HG03442 (cell line): ENCODE results near the gene ZC3H12D.

Experiments
- ATAC-seq: cut with Tn5 transposase; IDR thresholded peaks from one replicate; pipeline ENCODE4 v1.9.1; 2021; ENCODE audit warnings: mild to moderate bottlenecking, moderate library complexity; ENCODE audit not compliant: unreplicated experiment

The ZC3H12D gene

DNA sequence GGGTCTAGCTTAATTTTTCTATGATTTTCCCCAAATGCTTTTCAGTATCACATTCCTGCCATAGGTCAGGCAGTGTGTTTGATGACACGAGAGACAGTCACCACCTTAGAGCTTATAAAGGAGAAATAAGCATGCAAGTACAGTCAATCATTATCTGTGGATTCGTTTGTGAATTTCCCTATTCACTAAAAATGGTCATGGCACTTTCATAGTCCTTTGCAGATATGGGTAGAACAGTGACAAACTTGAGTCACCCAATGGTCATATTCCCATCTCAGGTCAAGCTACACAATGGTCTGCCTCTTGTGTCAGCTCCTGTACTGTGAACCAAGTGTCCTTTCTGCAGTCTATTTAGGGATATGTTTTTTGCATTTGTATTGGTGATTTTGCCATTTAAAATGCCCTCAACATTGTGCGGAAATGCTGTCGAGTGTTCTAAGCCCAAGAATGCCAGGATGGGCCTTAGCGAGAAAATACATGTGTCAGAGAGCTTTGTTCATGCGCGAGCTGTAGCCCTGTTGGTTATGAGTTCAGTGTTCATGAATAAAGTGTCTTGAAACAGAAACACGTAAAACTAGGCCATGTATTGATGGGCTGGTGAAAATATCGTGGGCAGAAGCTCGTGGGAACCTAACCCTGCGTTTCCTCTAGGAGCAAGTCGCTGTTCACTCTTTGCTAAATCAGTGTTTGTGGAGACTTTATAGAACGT lies 65.0 kb downstream of the ZC3H12D start:
- ATAC-seq: no peak

DNA sequence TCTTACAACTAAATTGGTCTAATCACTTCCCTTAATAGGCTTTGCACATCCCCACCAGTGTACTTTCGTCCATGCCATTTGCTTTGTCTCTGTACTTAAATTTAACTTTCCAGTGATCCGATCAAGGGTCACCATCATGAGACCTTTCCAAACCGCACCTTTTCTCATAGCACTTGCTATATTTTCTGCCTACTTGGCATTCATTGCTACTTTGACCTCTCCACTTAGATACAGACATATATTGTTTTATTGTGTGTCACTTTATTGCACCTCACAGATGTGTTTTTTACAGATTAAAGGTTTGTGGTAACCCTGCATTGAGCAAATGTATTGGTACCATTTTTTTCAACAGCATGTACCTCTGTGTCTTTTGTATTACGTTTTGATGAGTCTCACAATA lies 70.0 kb downstream of the ZC3H12D start:
- no peak for ATAC-seq

DNA sequence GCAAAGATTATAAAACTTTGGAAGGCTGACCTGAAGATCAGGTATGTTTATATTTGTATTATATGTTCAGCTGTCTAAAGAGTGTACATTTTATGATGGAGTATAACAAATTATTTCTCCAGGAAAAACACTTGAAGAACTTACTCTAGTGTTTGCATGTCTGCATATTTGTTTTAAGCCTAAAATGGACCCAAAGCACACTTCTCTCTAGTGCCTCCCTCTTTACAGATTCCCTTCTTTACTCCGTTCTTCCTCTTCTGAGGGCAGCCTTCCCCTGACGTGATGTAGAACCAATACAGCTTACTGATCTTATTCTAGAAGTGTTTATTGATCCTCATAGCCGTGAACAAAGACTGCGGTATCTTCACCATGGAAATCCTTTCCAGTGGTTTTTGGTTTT lies 70.8 kb downstream of the ZC3H12D start:
- ATAC-seq: no peak

DNA sequence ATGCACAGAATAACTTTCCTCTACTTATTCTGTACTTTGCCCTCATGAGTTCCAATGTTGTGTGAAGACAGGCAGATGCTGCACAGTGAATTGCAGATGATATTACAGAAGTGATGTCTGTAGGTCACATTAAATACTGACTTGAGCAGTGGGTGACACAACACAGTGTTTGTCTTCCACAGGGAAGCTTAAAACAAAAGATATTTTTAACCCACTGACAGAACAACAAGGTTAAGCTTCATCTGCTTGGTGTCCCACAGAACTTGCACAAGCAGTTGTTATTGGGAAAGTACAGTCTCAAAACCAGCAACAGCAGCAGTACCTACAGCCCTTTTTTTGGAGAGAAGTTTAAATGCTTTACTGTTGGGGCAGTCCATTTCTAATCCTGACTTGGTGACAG lies 74.3 kb downstream of the ZC3H12D start:
- no peak for ATAC-seq

DNA sequence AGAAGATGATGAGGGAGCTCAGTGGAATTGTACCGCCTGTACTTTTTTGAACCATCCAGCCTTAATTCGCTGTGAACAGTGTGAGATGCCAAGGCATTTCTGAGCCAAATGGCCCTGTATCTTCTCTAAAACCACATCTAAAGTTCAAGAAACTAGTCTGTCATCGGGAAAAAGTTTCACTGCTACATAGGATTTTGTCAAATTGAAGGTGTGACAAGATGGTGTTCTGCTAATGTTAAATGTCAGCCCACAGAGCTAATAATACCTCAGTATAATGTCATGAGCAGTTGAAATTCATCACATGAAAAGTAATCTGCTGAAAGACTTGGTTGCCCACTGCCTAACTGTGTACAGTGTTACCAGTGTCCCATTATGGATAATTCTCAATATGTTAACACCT lies 75.2 kb downstream of the ZC3H12D start:
- ATAC-seq: no peak

DNA sequence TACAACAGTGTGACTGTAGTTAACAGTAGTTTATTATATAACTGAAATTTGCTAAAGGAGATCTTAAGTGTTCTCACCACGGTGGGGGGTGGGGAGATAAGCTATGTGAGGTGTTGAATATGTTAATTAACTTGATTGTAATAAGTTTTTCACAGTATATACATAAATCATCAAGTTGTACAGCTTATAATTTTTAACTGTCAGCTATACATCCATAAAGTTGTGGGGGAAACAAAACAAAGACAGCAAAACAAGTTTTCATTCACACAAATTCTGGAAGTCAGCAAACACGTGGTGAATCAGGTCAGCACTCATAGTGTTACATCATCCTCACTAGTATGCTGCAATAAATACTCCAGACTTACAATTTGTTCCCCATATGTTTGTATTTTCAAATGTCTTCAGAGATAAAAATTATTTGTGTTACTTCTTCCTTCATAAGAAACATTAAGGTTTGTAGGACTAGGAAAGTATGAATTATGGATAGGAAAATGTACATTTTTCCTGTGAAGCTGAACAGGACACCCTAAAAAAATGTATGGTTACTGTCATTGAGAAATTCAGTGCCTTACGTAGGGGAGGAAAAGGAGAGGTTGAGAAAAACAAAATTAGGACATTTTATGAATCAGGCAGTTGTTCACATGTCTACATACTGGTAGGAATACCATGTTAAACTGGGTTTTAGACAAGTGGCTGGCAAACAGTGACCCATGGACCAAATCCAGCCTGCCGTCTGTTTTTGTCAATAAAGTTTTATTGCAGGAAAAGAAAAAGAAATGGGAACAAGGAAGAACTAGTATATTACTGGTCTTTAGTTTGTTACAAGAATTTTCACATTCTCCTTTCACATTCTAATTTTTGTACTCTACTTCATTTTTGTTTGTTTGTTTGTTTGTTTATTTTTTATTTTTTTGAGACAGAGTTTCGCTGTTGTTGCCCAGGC lies 78.7 kb downstream of the ZC3H12D start:
- ATAC-seq: no peak

DNA sequence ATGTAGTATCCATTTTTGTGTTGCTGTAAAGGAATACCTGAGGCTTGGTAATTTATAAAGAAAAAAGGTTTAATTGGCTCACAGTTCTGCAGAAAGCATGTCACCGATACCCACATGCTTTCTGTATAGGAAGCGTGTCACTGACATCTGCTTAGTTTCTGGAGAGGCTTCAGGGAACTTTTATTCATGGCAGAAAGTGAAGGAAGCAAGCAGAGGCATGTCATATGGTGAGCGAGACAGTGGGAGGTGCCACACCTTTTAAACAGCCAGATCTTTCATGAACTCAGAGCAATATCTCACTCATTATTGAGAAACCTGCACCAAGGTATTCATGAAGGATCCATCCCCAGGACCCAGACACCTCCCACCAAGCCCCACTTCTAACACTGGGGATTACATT lies 81.3 kb downstream of the ZC3H12D start:
- no peak for ATAC-seq

DNA sequence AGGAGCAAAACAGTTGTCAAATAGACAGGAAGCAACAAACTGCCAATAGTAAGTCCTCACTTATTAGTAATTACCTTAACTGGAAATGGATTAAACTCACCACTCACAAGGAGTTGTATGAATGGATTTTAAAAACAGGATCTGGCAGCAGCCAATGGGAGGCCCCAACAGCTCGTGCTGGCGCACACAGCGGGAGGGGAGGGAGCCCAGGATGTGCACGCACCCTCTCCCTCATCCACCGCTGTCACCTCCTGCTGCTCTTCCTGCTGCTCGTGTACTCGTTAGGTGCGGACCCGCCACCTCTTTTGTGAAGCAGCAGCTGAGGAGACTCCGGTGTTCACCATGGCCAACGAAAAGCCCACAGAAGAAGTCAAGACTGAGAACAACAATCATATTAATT lies 84.8 kb downstream of the ZC3H12D start, which contains the start of gene SUMO4:
TSS of gene SUMO4 (plus strand) at position 213 of the 400 bp plus-strand sequence. CDS start at position 343, 130 bp downstream.
- ATAC-seq: no peak

DNA sequence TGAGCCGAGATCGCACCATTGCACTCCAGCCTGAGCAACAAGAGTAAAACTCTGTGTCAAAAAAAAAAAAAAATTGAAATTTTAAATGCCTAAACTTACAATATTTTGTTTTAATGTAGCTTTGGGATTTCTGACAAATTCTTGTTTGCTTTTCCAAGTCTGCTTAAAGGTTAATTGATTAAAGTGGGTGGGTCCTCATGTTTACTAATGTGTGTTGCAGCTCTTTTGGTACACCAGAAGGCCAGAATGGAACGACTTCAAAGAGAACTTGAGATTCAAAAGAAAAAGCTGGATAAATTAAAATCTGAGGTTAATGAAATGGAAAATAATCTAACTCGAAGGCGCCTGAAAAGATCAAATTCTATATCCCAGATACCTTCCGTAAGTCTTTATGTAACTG lies 87.4 kb downstream of the ZC3H12D start:
- no peak for ATAC-seq
